H1 (cell line): ENCODE data around the gene PLPP4. TPM values are rescaled to one million over a fixed set of nuclear protein-coding genes. Genes with fewer than 3 reads are reported as not detected.

Experiments used
- CTCF ChIA-PET: fragments of 300-600 bp; sonication (Branson Sonifier 250); formaldehyde crosslinking; loops from one replicate; lab custom pipeline; 2021; ENCODE audit not compliant: partially characterized antibody; lab: Charles Lee
- POLR2A ChIA-PET: fragments of 300-600 bp; sonication (Branson Sonifier 250); formaldehyde crosslinking; loops from one replicate; lab custom pipeline; 2021; ENCODE audit warnings: inconsistent platforms; ENCODE audit not compliant: partially characterized antibody; lab: Charles Lee
- DNase-seq, 2 experiments: peaks; one replicate each; pipeline versions ENCODE4 v3.0.0 to v3.0.0-alpha.2; 2010 to 2022; ENCODE audit warnings: low spot score in 2 of 2, low read depth in 1 of 2, mixed read lengths in 1 of 2
- FAIRE-seq: peaks from 2 replicates; lab custom pipeline; 2011; peaks lifted over from hg19 to GRCh38; lab: Jason Lieb, UNC
- H2AFZ ChIP-seq: 2 replicates; pipeline ENCODE4 v1.8.1; 2012; ENCODE audit warnings: low read length, inconsistent platforms
- H2AK5ac ChIP-seq: 2 replicates; pipeline ENCODE4 v1.6.1; 2013; ENCODE audit warnings: low read depth, low read length
- H2BK120ac ChIP-seq: replicated peaks from 2 replicates; pipeline ENCODE3; 2013; ENCODE audit warnings: low read depth, low read length, inconsistent platforms
- H2BK12ac ChIP-seq: 2 replicates; pipeline ENCODE4 v1.6.1; 2013; ENCODE audit warnings: low read depth, low read length
- H2BK15ac ChIP-seq: 2 replicates; pipeline ENCODE4 v1.6.1; 2013; ENCODE audit warnings: low read length
- H2BK20ac ChIP-seq: 2 replicates; pipeline ENCODE4 v1.6.1; 2013; ENCODE audit warnings: low read length
- H2BK5ac ChIP-seq: 2 replicates; pipeline ENCODE4 v1.6.1; 2013; ENCODE audit warnings: low read depth, low read length
- H3K14ac ChIP-seq: 2 replicates; pipeline ENCODE4 v1.6.1; 2013; ENCODE audit warnings: inconsistent platforms; ENCODE audit not compliant: insufficient read length
- H3K18ac ChIP-seq: 2 replicates; pipeline ENCODE4 v1.6.1; 2013; ENCODE audit warnings: low read length; ENCODE audit errors: extremely low read depth
- H3K23ac ChIP-seq: 2 replicates; pipeline ENCODE4 v1.6.1; 2013; ENCODE audit warnings: inconsistent platforms; ENCODE audit not compliant: insufficient read length
- H3K23me2 ChIP-seq: 2 replicates; pipeline ENCODE4 v1.6.1; 2013; ENCODE audit warnings: low read depth, low read length
- H3K27ac ChIP-seq: 2 replicates; pipeline ENCODE4 v1.6.1; 2011; ENCODE audit warnings: low read depth, low read length, inconsistent platforms
- H3K27me3 ChIP-seq, 4 experiments: replicated peaks in 1 of 4; 1 replicate in 1 of 4; 2 replicates in 3 of 4; pipeline versions ENCODE4 v1.6.1 to v1.8.1; 2011 to 2013; ENCODE audit warnings: low read length in 3 of 4, mild to moderate bottlenecking in 3 of 4, inconsistent platforms in 2 of 4, mixed read lengths in 2 of 4, moderate library complexity in 1 of 4; ENCODE audit not compliant: control insufficient read depth in 3 of 4, insufficient read depth in 3 of 4; ENCODE audit errors: extremely low read depth in 1 of 4
- H3K36me3 ChIP-seq, 4 experiments: 2 replicates each; pipeline versions ENCODE4 v1.6.1 to v1.8.1; 2011 to 2013; ENCODE audit warnings: mild to moderate bottlenecking in 4 of 4, low read length in 3 of 4, moderate library complexity in 2 of 4, control low read depth in 1 of 4, inconsistent platforms in 1 of 4; ENCODE audit not compliant: insufficient read depth in 4 of 4, control insufficient read depth in 2 of 4
- H3K4ac ChIP-seq: replicated peaks from 2 replicates; pipeline ENCODE3; 2013; ENCODE audit warnings: low read length, low read depth, mixed read lengths, inconsistent platforms; ENCODE audit not compliant: insufficient read length
- H3K4me1 ChIP-seq, 4 experiments: replicated peaks in 1 of 4; 1 replicate in 1 of 4; 2 replicates in 3 of 4; pipeline versions ENCODE4 v1.6.1 to v1.8.1; 2011 to 2013; ENCODE audit warnings: low read length in 3 of 4, inconsistent platforms in 2 of 4, mixed read lengths in 1 of 4; ENCODE audit not compliant: insufficient read depth in 4 of 4, control insufficient read depth in 3 of 4
- H3K4me2 ChIP-seq, 2 experiments: 2 replicates each; pipeline versions ENCODE4 v1.6.1 to v1.8.1; 2011 to 2013; ENCODE audit warnings: low read depth in 2 of 2, low read length in 2 of 2, control low read depth in 1 of 2, inconsistent platforms in 1 of 2, mild to moderate bottlenecking in 1 of 2; ENCODE audit not compliant: insufficient read depth in 1 of 2
- H3K4me3 ChIP-seq, 4 experiments: fragments of 200-600, 300-600 bp in 1 of 4; sonication (generic), shearing (Covaris generic), sonication (Bioruptor Twin) in 1 of 4; 2 replicates each; pipeline versions ENCODE4 v1.5.1 to v1.8.1; 2011 to 2016; ENCODE audit warnings: low read length in 4 of 4, low read depth in 3 of 4, control low read depth in 2 of 4, inconsistent platforms in 2 of 4, mild to moderate bottlenecking in 2 of 4, mixed read lengths in 1 of 4, moderate library complexity in 1 of 4; ENCODE audit not compliant: insufficient read depth in 2 of 4; ENCODE audit errors: extremely low read depth in 1 of 4
- H3K56ac ChIP-seq: replicated peaks from 2 replicates; pipeline ENCODE3; 2013; ENCODE audit warnings: low read depth, mild to moderate bottlenecking, mixed read lengths, low read length, inconsistent platforms; ENCODE audit not compliant: insufficient read length
- H3K79me1 ChIP-seq: 2 replicates; pipeline ENCODE4 v1.6.1; 2013; ENCODE audit warnings: low read depth, low read length, control low read depth
- H3K79me2 ChIP-seq, 2 experiments: 2 replicates each; pipeline versions ENCODE4 v1.6.1 to v1.8.1; 2012 to 2013; ENCODE audit warnings: low read length in 2 of 2, mild to moderate bottlenecking in 2 of 2, inconsistent platforms in 1 of 2; ENCODE audit not compliant: insufficient read depth in 2 of 2, control insufficient read depth in 1 of 2
- H3K9ac ChIP-seq, 4 experiments: replicated peaks in 1 of 4; 1 replicate in 1 of 4; 2 replicates in 3 of 4; pipeline versions ENCODE4 v1.6.1 to v1.8.1; 2011 to 2013; ENCODE audit warnings: low read depth in 3 of 4, low read length in 3 of 4, control low read depth in 2 of 4, mild to moderate bottlenecking in 2 of 4, moderate library complexity in 2 of 4, inconsistent platforms in 1 of 4; ENCODE audit errors: extremely low read depth in 1 of 4
- H3K9me3 ChIP-seq, 2 experiments: 2 replicates each; pipeline versions ENCODE4 v1.6.1 to v1.8.1; 2012 to 2013; ENCODE audit warnings: mild to moderate bottlenecking in 2 of 2, moderate library complexity in 2 of 2, control low read depth in 1 of 2, inconsistent platforms in 1 of 2, low read depth in 1 of 2, low read length in 1 of 2, mixed read lengths in 1 of 2; ENCODE audit not compliant: insufficient read depth in 2 of 2
- H4K20me1 ChIP-seq, 2 experiments: replicated peaks in 1 of 2; 2 replicates each; pipeline versions ENCODE3 to v1.8.1; 2011 to 2013; ENCODE audit warnings: inconsistent platforms in 2 of 2, low read length in 2 of 2, mild to moderate bottlenecking in 1 of 2; ENCODE audit not compliant: insufficient read depth in 2 of 2, control insufficient read depth in 1 of 2
- H4K5ac ChIP-seq: 2 replicates; pipeline ENCODE4 v1.6.1; 2013; ENCODE audit warnings: low read length, low read depth, mixed read lengths, inconsistent platforms; ENCODE audit not compliant: insufficient read length
- H4K8ac ChIP-seq: 2 replicates; pipeline ENCODE4 v1.8.0; 2013; ENCODE audit warnings: mild to moderate bottlenecking, moderate library complexity, low read length, inconsistent platforms; ENCODE audit not compliant: insufficient read depth; ENCODE audit errors: extremely low read depth
- H4K91ac ChIP-seq: replicated peaks from 2 replicates; pipeline ENCODE3; 2013; ENCODE audit warnings: low read length, mixed read lengths, inconsistent platforms; ENCODE audit not compliant: insufficient read length
- BRCA1 ChIP-seq: IDR thresholded peaks from 2 replicates; pipeline ENCODE4 v1.6.1; 2012; ENCODE audit warnings: low read depth, low read length, improper control_type of control experiment
- CBX8 ChIP-seq: fragments of 300-800, 300-1000 bp; sonication (generic); IDR thresholded peaks from 2 replicates; pipeline ENCODE4 v1.7.1; 2016; ENCODE audit warnings: low read depth, low read length, borderline replicate concordance
- CEBPB ChIP-seq: IDR thresholded peaks from 2 replicates; pipeline ENCODE4 v1.6.1; 2012; ENCODE audit warnings: low read depth, low read length
- EZH2 ChIP-seq: fragments of 200-600 bp; sonication (generic); IDR thresholded peaks from 2 replicates; pipeline ENCODE4 v1.7.1; 2012; ENCODE audit warnings: low read depth, mild to moderate bottlenecking, moderate library complexity, low read length, inconsistent platforms; ENCODE audit not compliant: severe bottlenecking
- JUN ChIP-seq: IDR thresholded peaks from 2 replicates; pipeline ENCODE4 v1.6.1; 2011; ENCODE audit warnings: low read depth, mild to moderate bottlenecking, improper control_type of control experiment, low read length
- JUND ChIP-seq: IDR thresholded peaks from 2 replicates; pipeline ENCODE4 v1.6.1; 2011; ENCODE audit warnings: mild to moderate bottlenecking, improper control_type of control experiment, low read length
- NANOG ChIP-seq: IDR thresholded peaks from 2 replicates; pipeline ENCODE4 v1.6.1; 2011; ENCODE audit warnings: low read length, low read depth, mild to moderate bottlenecking, inconsistent platforms; ENCODE audit not compliant: insufficient read depth, poor library complexity, severe bottlenecking
- POLR2AphosphoS5 ChIP-seq: IDR thresholded peaks from 2 replicates; pipeline ENCODE4 v1.6.1; 2011; ENCODE audit warnings: low read depth, low read length
- POU5F1 ChIP-seq: IDR thresholded peaks from 2 replicates; pipeline ENCODE4 v1.6.1; 2011; ENCODE audit warnings: low read depth, mild to moderate bottlenecking, low read length, moderate library complexity
- RBBP5 ChIP-seq: IDR thresholded peaks from 2 replicates; pipeline ENCODE4 v1.7.1; 2012; ENCODE audit warnings: low read depth, mild to moderate bottlenecking, inconsistent platforms, low read length, moderate library complexity, borderline replicate concordance
- SAP30 ChIP-seq: fragments of 300-600 bp; sonication (generic); IDR thresholded peaks from 2 replicates; pipeline ENCODE4 v1.7.1; 2012; ENCODE audit warnings: low read length, moderate library complexity, mild to moderate bottlenecking, inconsistent platforms; ENCODE audit not compliant: insufficient read depth, insufficient replicate concordance
- SP2 ChIP-seq: IDR thresholded peaks from 2 replicates; pipeline ENCODE4 v1.6.1; 2012; ENCODE audit warnings: mild to moderate bottlenecking, low read length, inconsistent platforms
- TEAD4 ChIP-seq: IDR thresholded peaks from 2 replicates; pipeline ENCODE4 v1.6.1; 2012; ENCODE audit warnings: low read depth, low read length, inconsistent platforms, mixed read lengths
- ZNF274 ChIP-seq: IDR thresholded peaks from 2 replicates; pipeline ENCODE4 v1.7.0; 2012; ENCODE audit warnings: low read length, borderline replicate concordance; ENCODE audit errors: extremely low read depth
- WGBS, 2 experiments: shearing (Covaris generic) in 1 of 2; methylation state at CpG; one replicate each; pipeline versions ENCODE4 v1.1.6 to v1.1.7; 2013 to 2015; ENCODE audit warnings: low lambda C conversion rate in 2 of 2, mixed read lengths in 2 of 2, inconsistent platforms in 1 of 2, low coverage in 1 of 2, missing lambda C conversion rate in 1 of 2; ENCODE audit not compliant: insufficient replicate concordance in 2 of 2, insufficient coverage in 1 of 2, insufficient read length in 1 of 2; ENCODE audit errors: extremely low coverage in 1 of 2, missing lambda C conversion rate in 1 of 2; 5-methylcytosine and 5-hydroxymethylcytosine counted together
- polyA plus RNA-seq, 7 experiments: library from polyadenylated mRNA; depleted of rRNA in 3 of 7; stranded (reverse) in 5 of 7; unstranded in 2 of 7; fragments of >200 nt in 5 of 7; fragments of 200-250 nt in 2 of 7; gene quantifications; 1 replicate in 5 of 7; 2 replicates in 1 of 7; 4 replicates in 1 of 7; pipeline versions ENCODE4 v1.2.1 to v1.2.3, GENCODE V29; 2011 to 2013; ENCODE audit warnings: missing spikeins in 2 of 7, mixed read lengths in 2 of 7
- total RNA-seq: library from RNA; stranded (reverse); fragmentation: NEBNext Ultra II Directional; extraction: Animal tissue kit (Norgen Biotek cat#: 25700); gene quantifications from 2 replicates; pipeline ENCODE4 v1.2.1, GENCODE V29; 2021
- TF ChIP-seq, protein P1 (sequence below): IDR thresholded peaks from 2 replicates; pipeline ENCODE4 v1.6.1; 2012; ENCODE audit warnings: inconsistent platforms

Gene PLPP4
- total and polyA plus RNA-seq, 2 of the 8 experiments (the other 6 are each of a cell fraction or from before 2014, with no cell fraction given), result 0.30 TPM; not detected in 1

DNA sequence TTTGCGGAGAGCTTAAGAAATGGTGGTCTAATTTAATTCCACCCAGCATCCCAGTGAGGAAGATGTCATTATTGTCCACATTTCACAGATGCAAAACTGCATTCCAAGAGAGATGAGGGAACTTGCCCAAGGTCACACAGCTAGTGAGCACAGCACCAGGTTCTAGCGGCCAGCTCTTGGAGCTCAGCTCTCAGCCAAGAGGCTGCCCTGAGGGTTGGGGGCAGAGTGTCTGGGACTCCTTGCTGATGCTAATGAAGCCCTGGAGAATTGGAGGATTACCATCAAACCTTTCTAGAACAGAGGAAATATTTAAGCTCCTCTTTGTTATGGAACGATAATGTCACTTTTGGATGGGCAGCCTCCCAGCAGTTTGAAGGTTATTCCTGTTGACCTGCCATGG lies 48.0 kb downstream of the PLPP4 start:
- H3K4me1 ChIP-seq, result no peaks in the 10 kb centered on the region
- POLR2A ChIA-PET, result no interaction called here
- H2BK15ac ChIP-seq, result no peak overlapping the region
- CTCF ChIA-PET, result interaction anchor here (1.5 kb wide), 1 partner anchor 231 kb away, joined by 4 read pairs; no protein-coding TSS in a partner anchor
- no peaks in the 10 kb centered on the region for H3K23me2 ChIP-seq
- no peak overlapping the region for H3K23ac ChIP-seq
- no peak overlapping the region for H3K4me3 ChIP-seq
- H3K79me1 ChIP-seq, result no peaks in the 10 kb centered on the region
- no peak overlapping the region for H2BK5ac ChIP-seq
- no peak overlapping the region for H3K9ac ChIP-seq
- no peaks in the 10 kb centered on the region for H3K27me3 ChIP-seq
- no peak for FAIRE-seq
- H4K91ac ChIP-seq, result no peak overlapping the region
- DNase-seq, result no peak
- no peak overlapping the region for H3K14ac ChIP-seq
- H3K4me2 ChIP-seq, result no peak overlapping the region
- no peak overlapping the region for H2AK5ac ChIP-seq
- TF ChIP-seq POLR2AphosphoS5 (no peak), ZNF274 (no peak), SAP30 (no peak), BRCA1 (no peak), POU5F1 (no peak), SP2 (no peak), JUND (no peak), CBX8 (no peak), TEAD4 (no peak), JUN (no peak), NANOG (no peak), EZH2 (no peak), CEBPB (no peak), RBBP5 (no peak)
- TF ChIP-seq, protein P1, sequence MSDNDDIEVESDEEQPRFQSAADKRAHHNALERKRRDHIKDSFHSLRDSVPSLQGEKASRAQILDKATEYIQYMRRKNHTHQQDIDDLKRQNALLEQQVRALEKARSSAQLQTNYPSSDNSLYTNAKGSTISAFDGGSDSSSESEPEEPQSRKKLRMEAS, result no peak
- no peak overlapping the region for H2BK120ac ChIP-seq
- H3K4ac ChIP-seq, result no peak overlapping the region
- H4K20me1 ChIP-seq, result no peaks in the 10 kb centered on the region
- no peak overlapping the region for H4K8ac ChIP-seq
- no peaks in the 10 kb centered on the region for H3K36me3 ChIP-seq
- no peak overlapping the region for H2BK12ac ChIP-seq
- H4K5ac ChIP-seq, result no peak overlapping the region
- no peaks in the 10 kb centered on the region for H3K79me2 ChIP-seq
- H2BK20ac ChIP-seq, result 0 out of 2 replicates have a peak overlapping the region, but pooled peaks have one; percentile 34
- no peak overlapping the region for H3K56ac ChIP-seq
- no peaks in the 10 kb centered on the region for H3K9me3 ChIP-seq
- no peak overlapping the region for H3K27ac ChIP-seq
- 96% methylated on average over 3 of the region's 3 CpGs; no CpG with 5 or more reads in 1 of the 2 experiments for WGBS, 2 experiments
- H2AFZ ChIP-seq, result no peak overlapping the region
- no peak overlapping the region for H3K18ac ChIP-seq
